COLO668 (cell line): ENCODE measurements around the gene RPS2.
"Not testable (repeated sequence)": the region's sequence is repeated elsewhere in the genome, so short reads cannot be mapped to it uniquely, and the experiment has no call there.

Source experiments
- DNase-seq: peaks from one replicate; lab custom pipeline; 2025; ENCODE audit not compliant: unreplicated experiment; lab: John Stamatoyannopoulos, UW

Gene RPS2

GRCh38 chr16:1942810-1943726 is 21.6 kb downstream of the RPS2 start, which contains the start of gene MSRB1:
Gene MSRB1, minus strand, starts transcription at chr16:1943199. Its CDS starts 43 bp downstream, at chr16:1943156.
- peak; percentile 100 for DNase-seq

- peak; percentile 48 for DNase-seq
Measured at GRCh38 chr16:1942047-1942809, 22.4 kb downstream of the RPS2 start.

- peak; percentile 87 for DNase-seq
Measured at GRCh38 chr16:1941162-1942046, 23.2 kb downstream of the RPS2 start.

GRCh38 chr16:1940273-1941161 is 24.1 kb downstream of the RPS2 start:
- peak; percentile 77 for DNase-seq

- not testable (repeated sequence) for DNase-seq
Measured at GRCh38 chr16:1939833-1940232, 24.8 kb downstream of the RPS2 start.

- no peak for DNase-seq
Measured at GRCh38 chr16:1938910-1939309, 25.7 kb downstream of the RPS2 start.

- no peak for DNase-seq
Measured at GRCh38 chr16:1938316-1938715, 26.3 kb downstream of the RPS2 start.

- DNase-seq = no peak
Measured at GRCh38 chr16:1936945-1937479, 27.6 kb downstream of the RPS2 start.

GRCh38 chr16:1933097-1933661 is 31.4 kb downstream of the RPS2 start:
- DNase-seq = no peak

GRCh38 chr16:1932050-1933028 is 32.3 kb downstream of the RPS2 start:
- DNase-seq = peak; percentile 70

GRCh38 chr16:1930338-1930720 is 34.3 kb downstream of the RPS2 start:
- DNase-seq = no peak

- DNase-seq = peak; percentile 91
Measured at GRCh38 chr16:1929578-1930337, 34.9 kb downstream of the RPS2 start.

GRCh38 chr16:1929105-1929504 is 35.5 kb downstream of the RPS2 start:
- no peak for DNase-seq

GRCh38 chr16:1926271-1926670 is 38.4 kb downstream of the RPS2 start:
- DNase-seq = no peak

GRCh38 chr16:1924095-1924494 is 40.5 kb downstream of the RPS2 start:
- DNase-seq = no peak

- peak; percentile 47 for DNase-seq
Measured at GRCh38 chr16:1923299-1924034, 41.2 kb downstream of the RPS2 start.

- DNase-seq = no peak
Measured at GRCh38 chr16:1922357-1922756, 42.3 kb downstream of the RPS2 start.
